ENCODE data around the gene BBS1.

Gene BBS1

DNA sequence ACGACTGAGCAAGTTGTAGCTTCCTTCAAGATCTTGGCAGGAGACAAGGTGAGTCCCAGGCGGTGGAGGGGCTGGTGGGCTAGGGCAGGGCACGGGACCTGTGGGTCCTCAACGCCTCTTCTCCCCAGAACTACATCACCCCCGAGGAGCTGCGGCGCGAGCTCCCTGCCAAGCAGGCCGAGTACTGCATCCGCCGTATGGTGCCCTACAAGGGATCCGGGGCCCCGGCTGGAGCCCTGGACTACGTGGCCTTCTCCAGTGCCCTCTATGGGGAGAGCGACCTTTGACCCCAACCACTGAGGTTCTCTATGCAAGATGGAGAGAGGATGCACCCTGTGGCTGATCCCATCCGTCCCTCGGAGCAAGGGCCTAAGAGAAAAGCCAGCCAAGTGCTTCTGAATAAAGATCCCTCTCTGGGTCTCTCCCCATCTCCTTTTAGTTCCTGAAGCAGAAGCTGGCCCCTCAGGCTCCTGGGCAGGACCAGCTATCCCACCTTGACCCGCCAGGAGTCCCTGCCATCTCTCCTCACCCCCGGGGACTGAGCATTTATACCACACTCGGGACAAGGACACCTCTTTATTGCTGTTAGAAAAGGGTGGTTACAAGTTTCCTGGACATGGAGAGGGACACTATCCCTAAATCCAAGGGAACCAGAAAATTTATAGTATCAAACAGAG lies 52.6 kb downstream of the BBS1 start:
- no peak overlapping the region for H4K12ac ChIP-seq (ENCODE audit: low read depth, low read length)
- H3K4me3 ChIP-seq (ENCODE audit: low read depth, low read length), result no peak overlapping the region
- H3K9me3 ChIP-seq (ENCODE audit: insufficient read depth, low read depth, low read length), result peaks cover 2% of the 10 kb centered on the region
- no peak overlapping the region for H3K23ac ChIP-seq (ENCODE audit: low read length)
- H2AFZ ChIP-seq (ENCODE audit: insufficient read depth, low read length, poor library complexity), result no peak overlapping the region
- H3K14ac ChIP-seq (ENCODE audit: low read length), result no peak overlapping the region
- H3K36me3 ChIP-seq (ENCODE audit: control insufficient read depth in 1 of 2, insufficient read depth in 2 of 2, low read length in 2 of 2), result no peaks in the 10 kb centered on the region
- no peak overlapping the region for H3K18ac ChIP-seq (ENCODE audit: low read length)
- WGBS (ENCODE audit: extremely low coverage, insufficient coverage, insufficient read length), result no CpG with 5 or more reads among the region's 20 CpGs
- H2BK120ac ChIP-seq (ENCODE audit: insufficient read depth, low read length, poor library complexity), result no peak overlapping the region
- no peak overlapping the region for H3K4me2 ChIP-seq (ENCODE audit: low read length)
- no peak overlapping the region for H4K8ac ChIP-seq (ENCODE audit: low read depth, low read length)
- no peaks in the 10 kb centered on the region for H3K79me1 ChIP-seq (ENCODE audit: low read length)
- no peak overlapping the region for H2AK5ac ChIP-seq (ENCODE audit: low read length)
- H3K79me2 ChIP-seq (ENCODE audit: control insufficient read depth, insufficient read depth, low read length, poor library complexity), result no peaks in the 10 kb centered on the region
- H4K91ac ChIP-seq (ENCODE audit: low read depth, low read length), result no peak overlapping the region
- no peak overlapping the region for H3K9ac ChIP-seq (ENCODE audit: low read length)
- H2BK12ac ChIP-seq (ENCODE audit: low read length), result no peak overlapping the region
- H3K4me1 ChIP-seq (ENCODE audit: control insufficient read depth in 1 of 2, insufficient read depth in 2 of 2, low read length in 2 of 2), result no peaks in the 10 kb centered on the region
- H3K27ac ChIP-seq (ENCODE audit: low read depth, low read length), result no peak overlapping the region
- H2BK5ac ChIP-seq (ENCODE audit: low read depth, low read length, poor library complexity), result no peak overlapping the region
- H3K27me3 ChIP-seq (ENCODE audit: insufficient read depth, low read length), result no peaks in the 10 kb centered on the region
- no peak overlapping the region for H3K4ac ChIP-seq (ENCODE audit: low read depth, low read length)
- DNase-seq, result no peak

DNA sequence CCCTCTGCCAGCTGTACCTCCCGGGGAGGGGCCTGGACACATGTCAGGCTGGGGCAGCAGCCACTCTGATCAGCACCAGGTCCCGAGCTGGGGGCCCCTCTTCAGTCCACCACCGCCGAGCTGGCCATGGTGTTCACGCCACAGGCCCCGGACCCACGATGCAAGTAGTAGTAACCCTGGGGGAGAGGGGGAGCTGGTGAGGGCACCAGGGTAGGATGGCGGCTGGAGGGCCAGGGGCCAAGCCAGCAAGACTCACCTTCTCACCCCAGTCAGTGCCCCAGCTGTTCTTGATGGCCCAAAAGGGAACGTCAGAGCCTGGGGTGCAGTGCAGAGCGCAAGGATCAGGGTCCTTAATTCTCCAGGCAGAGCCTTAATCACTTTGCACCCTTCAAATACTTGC lies 53.4 kb downstream of the BBS1 start:
- Histone ChIP-seq H4K91ac (ENCODE audit: low read depth, low read length) (no peak overlapping the region), H3K9ac (ENCODE audit: low read length) (no peak overlapping the region), H2BK12ac (ENCODE audit: low read length) (no peak overlapping the region), H3K27me3 (ENCODE audit: insufficient read depth, low read length) (no peaks in the 10 kb centered on the region), H2BK120ac (ENCODE audit: insufficient read depth, low read length, poor library complexity) (no peak overlapping the region), H3K4me1 (ENCODE audit: control insufficient read depth in 1 of 2, insufficient read depth in 2 of 2, low read length in 2 of 2) (no peaks in the 10 kb centered on the region), H3K79me1 (ENCODE audit: low read length) (no peaks in the 10 kb centered on the region), H3K4me2 (ENCODE audit: low read length) (no peak overlapping the region), H2AFZ (ENCODE audit: insufficient read depth, low read length, poor library complexity) (no peak overlapping the region), H3K27ac (ENCODE audit: low read depth, low read length) (no peak overlapping the region), H3K9me3 (ENCODE audit: insufficient read depth, low read depth, low read length) (peaks cover 2% of the 10 kb centered on the region), H2BK5ac (ENCODE audit: low read depth, low read length, poor library complexity) (no peak overlapping the region), H3K14ac (ENCODE audit: low read length) (no peak overlapping the region), H3K36me3 (ENCODE audit: control insufficient read depth in 1 of 2, insufficient read depth in 2 of 2, low read length in 2 of 2) (no peaks in the 10 kb centered on the region), H4K12ac (ENCODE audit: low read depth, low read length) (no peak overlapping the region), H3K4ac (ENCODE audit: low read depth, low read length) (no peak overlapping the region), H4K8ac (ENCODE audit: low read depth, low read length) (no peak overlapping the region), H3K4me3 (ENCODE audit: low read depth, low read length) (no peak overlapping the region), H3K18ac (ENCODE audit: low read length) (no peak overlapping the region), H3K23ac (ENCODE audit: low read length) (no peak overlapping the region), H2AK5ac (ENCODE audit: low read length) (no peak overlapping the region), H3K79me2 (ENCODE audit: control insufficient read depth, insufficient read depth, low read length, poor library complexity) (no peaks in the 10 kb centered on the region)
- WGBS (ENCODE audit: extremely low coverage, insufficient coverage, insufficient read length), result no CpG with 5 or more reads among the region's 10 CpGs
- no peak for DNase-seq

DNA sequence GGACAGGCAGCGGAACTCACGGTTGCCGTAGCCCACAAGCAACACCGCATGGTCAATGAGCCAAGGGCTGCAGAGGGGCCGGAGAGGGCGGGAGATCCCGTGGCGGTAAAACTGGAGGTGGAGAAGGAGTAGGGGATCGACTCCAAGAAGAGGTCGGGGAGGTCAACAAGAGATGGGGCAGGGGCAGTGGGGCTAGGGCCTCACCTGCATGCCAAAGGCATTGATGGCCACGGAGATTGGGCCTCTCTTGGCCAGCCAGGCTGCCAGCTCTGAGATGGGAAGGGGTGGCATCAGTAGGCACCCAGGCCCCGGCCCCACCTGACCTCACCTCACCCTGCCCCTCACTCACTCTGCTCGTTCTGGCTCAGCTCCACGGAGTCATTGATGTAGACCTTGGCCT lies 54.1 kb downstream of the BBS1 start:
- H3K79me1 ChIP-seq (ENCODE audit: low read length), result no peaks in the 10 kb centered on the region
- WGBS (ENCODE audit: extremely low coverage, insufficient coverage, insufficient read length), result no CpG with 5 or more reads among the region's 14 CpGs
- no peak overlapping the region for H4K91ac ChIP-seq (ENCODE audit: low read depth, low read length)
- H2BK5ac ChIP-seq (ENCODE audit: low read depth, low read length, poor library complexity), result no peak overlapping the region
- no peak overlapping the region for H3K9ac ChIP-seq (ENCODE audit: low read length)
- no peak overlapping the region for H3K4me2 ChIP-seq (ENCODE audit: low read length)
- no peak overlapping the region for H3K14ac ChIP-seq (ENCODE audit: low read length)
- H3K4me3 ChIP-seq (ENCODE audit: low read depth, low read length), result no peak overlapping the region
- H3K9me3 ChIP-seq (ENCODE audit: insufficient read depth, low read depth, low read length), result no peaks in the 10 kb centered on the region
- H3K36me3 ChIP-seq (ENCODE audit: control insufficient read depth in 1 of 2, insufficient read depth in 2 of 2, low read length in 2 of 2), result no peaks in the 10 kb centered on the region
- H3K23ac ChIP-seq (ENCODE audit: low read length), result no peak overlapping the region
- H2AK5ac ChIP-seq (ENCODE audit: low read length), result no peak overlapping the region
- H3K4ac ChIP-seq (ENCODE audit: low read depth, low read length), result no peak overlapping the region
- no peaks in the 10 kb centered on the region for H3K4me1 ChIP-seq (ENCODE audit: control insufficient read depth in 1 of 2, insufficient read depth in 2 of 2, low read length in 2 of 2)
- no peak overlapping the region for H2BK12ac ChIP-seq (ENCODE audit: low read length)
- H3K27ac ChIP-seq (ENCODE audit: low read depth, low read length), result no peak overlapping the region
- H3K18ac ChIP-seq (ENCODE audit: low read length), result no peak overlapping the region
- H2AFZ ChIP-seq (ENCODE audit: insufficient read depth, low read length, poor library complexity), result no peak overlapping the region
- no peak overlapping the region for H4K12ac ChIP-seq (ENCODE audit: low read depth, low read length)
- no peak for DNase-seq
- H2BK120ac ChIP-seq (ENCODE audit: insufficient read depth, low read length, poor library complexity), result no peak overlapping the region
- H3K79me2 ChIP-seq (ENCODE audit: control insufficient read depth, insufficient read depth, low read length, poor library complexity), result no peaks in the 10 kb centered on the region
- H3K27me3 ChIP-seq (ENCODE audit: insufficient read depth, low read length), result no peaks in the 10 kb centered on the region
- no peak overlapping the region for H4K8ac ChIP-seq (ENCODE audit: low read depth, low read length)

DNA sequence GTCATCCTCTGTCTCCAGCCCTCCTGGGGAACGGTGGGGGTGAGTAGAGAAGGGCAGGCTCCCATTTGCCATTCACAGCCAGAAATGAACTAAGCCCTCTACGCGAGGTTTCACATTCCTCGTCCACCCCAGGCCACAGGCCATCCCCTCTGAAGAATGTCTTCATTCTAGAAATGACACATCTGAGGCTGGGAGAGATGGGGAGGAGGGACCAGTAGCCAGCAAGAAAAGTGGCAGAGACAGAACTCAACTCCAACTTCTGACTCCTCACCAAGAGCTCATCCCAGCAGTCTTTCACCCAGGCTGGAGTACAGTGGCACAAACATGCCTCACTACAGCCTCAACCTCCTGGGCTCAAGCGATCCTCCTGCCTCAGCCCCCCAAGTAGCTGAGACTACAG lies 54.5 kb downstream of the BBS1 start:
- Histone ChIP-seq H2BK5ac (ENCODE audit: low read depth, low read length, poor library complexity) (no peak overlapping the region), H3K23ac (ENCODE audit: low read length) (no peak overlapping the region), H2AFZ (ENCODE audit: insufficient read depth, low read length, poor library complexity) (no peak overlapping the region), H3K27me3 (ENCODE audit: insufficient read depth, low read length) (no peaks in the 10 kb centered on the region), H3K18ac (ENCODE audit: low read length) (no peak overlapping the region), H3K14ac (ENCODE audit: low read length) (no peak overlapping the region), H3K4me3 (ENCODE audit: low read depth, low read length) (no peak overlapping the region), H2BK12ac (ENCODE audit: low read length) (no peak overlapping the region), H3K9me3 (ENCODE audit: insufficient read depth, low read depth, low read length) (no peaks in the 10 kb centered on the region), H3K27ac (ENCODE audit: low read depth, low read length) (no peak overlapping the region), H3K4me2 (ENCODE audit: low read length) (no peak overlapping the region), H4K91ac (ENCODE audit: low read depth, low read length) (no peak overlapping the region), H2BK120ac (ENCODE audit: insufficient read depth, low read length, poor library complexity) (no peak overlapping the region), H3K9ac (ENCODE audit: low read length) (no peak overlapping the region), H3K4me1 (ENCODE audit: control insufficient read depth in 1 of 2, insufficient read depth in 2 of 2, low read length in 2 of 2) (no peaks in the 10 kb centered on the region), H4K8ac (ENCODE audit: low read depth, low read length) (no peak overlapping the region), H3K79me1 (ENCODE audit: low read length) (no peaks in the 10 kb centered on the region), H3K79me2 (ENCODE audit: control insufficient read depth, insufficient read depth, low read length, poor library complexity) (no peaks in the 10 kb centered on the region), H4K12ac (ENCODE audit: low read depth, low read length) (no peak overlapping the region), H3K36me3 (ENCODE audit: control insufficient read depth in 1 of 2, insufficient read depth in 2 of 2, low read length in 2 of 2) (no peaks in the 10 kb centered on the region), H3K4ac (ENCODE audit: low read depth, low read length) (no peak overlapping the region), H2AK5ac (ENCODE audit: low read length) (no peak overlapping the region)
- no peak for DNase-seq
- WGBS (ENCODE audit: extremely low coverage, insufficient coverage, insufficient read length), result no CpG with 5 or more reads among the region's 5 CpGs
